Glutamatergic neuron (in vitro differentiated cells): ENCODE data around the gene AKT1. TPM values are rescaled to one million over a fixed set of nuclear protein-coding genes. Genes with fewer than 3 reads are reported as not detected.

ENCODE experiments used
- DNase-seq: peaks from one replicate; pipeline ENCODE4 v3.0.0; 2022
- H3K27ac Mint-ChIP-seq: one replicate; pipeline ENCODE4 v1.8.0; 2020; ENCODE audit warnings: mild to moderate bottlenecking, mixed read lengths, inconsistent platforms; ENCODE audit not compliant: unreplicated experiment
- H3K27me3 Mint-ChIP-seq: one replicate; pipeline ENCODE4 v1.8.0; 2020; ENCODE audit warnings: mild to moderate bottlenecking, moderate library complexity, mixed read lengths, inconsistent platforms; ENCODE audit not compliant: unreplicated experiment
- H3K36me3 Mint-ChIP-seq: one replicate; pipeline ENCODE4 v1.8.0; 2020; ENCODE audit warnings: mild to moderate bottlenecking, mixed read lengths, inconsistent platforms; ENCODE audit not compliant: unreplicated experiment
- H3K4me1 Mint-ChIP-seq: one replicate; pipeline ENCODE4 v1.8.0; 2020; ENCODE audit warnings: mild to moderate bottlenecking, low read depth, mixed read lengths, inconsistent platforms; ENCODE audit not compliant: unreplicated experiment
- H3K4me3 Mint-ChIP-seq: one replicate; pipeline ENCODE4 v1.8.0; 2020; ENCODE audit warnings: mild to moderate bottlenecking, mixed read lengths, inconsistent platforms; ENCODE audit not compliant: unreplicated experiment
- H3K9me3 Mint-ChIP-seq: one replicate; pipeline ENCODE4 v1.8.0; 2020; ENCODE audit warnings: mild to moderate bottlenecking, moderate library complexity, mixed read lengths, inconsistent platforms; ENCODE audit not compliant: unreplicated experiment
- CTCF ChIP-seq: fragments of 200-600 bp; sonication (generic); IDR thresholded peaks from one replicate; pipeline ENCODE4 v1.5.0; 2021; ENCODE audit not compliant: partially characterized antibody, unreplicated experiment
- total RNA-seq: library from RNA; stranded (reverse); fragmentation: NEBNext Ultra II Directional; extraction: Animal tissue kit (Norgen Biotek cat#: 25700); gene quantifications from one replicate; pipeline ENCODE4 v1.2.1, GENCODE V29; 2021; ENCODE audit not compliant: unreplicated experiment

Gene AKT1
- total RNA-seq, 1 donor from 2014 or later: 300 TPM

- peak overlapping the region; percentile 25 for H3K4me3 Mint-ChIP-seq
- peak overlapping the region; percentile 64 for H3K27ac Mint-ChIP-seq
- H3K4me1 Mint-ChIP-seq: peaks cover 10% of the 10 kb centered on the region
- DNase-seq: peak; percentile 98
- H3K36me3 Mint-ChIP-seq: peaks cover 12% of the 10 kb centered on the region
- TF ChIP-seq CTCF: peak; percentile 96
- peaks cover 10% of the 10 kb centered on the region for H3K27me3 Mint-ChIP-seq
- peaks cover 23% of the 10 kb centered on the region for H3K9me3 Mint-ChIP-seq
These were observed 26.9 kb downstream of the AKT1 start for GRCh38 chr14:104768437-104769323.

GRCh38 chr14:104767634-104767918 is 28.0 kb downstream of the AKT1 start:
- DNase-seq: no peak
- H3K4me3 Mint-ChIP-seq: no peak overlapping the region

GRCh38 chr14:104766863-104767633 is 28.5 kb downstream of the AKT1 start:
- no peak for DNase-seq
- peaks cover 10% of the 10 kb centered on the region for H3K4me1 Mint-ChIP-seq
- TF ChIP-seq CTCF: no peak
- H3K27me3 Mint-ChIP-seq: peaks cover 10% of the 10 kb centered on the region
- H3K4me3 Mint-ChIP-seq: no peak overlapping the region
- H3K36me3 Mint-ChIP-seq: peaks cover 12% of the 10 kb centered on the region
- H3K27ac Mint-ChIP-seq: no peak overlapping the region
- peaks cover 23% of the 10 kb centered on the region for H3K9me3 Mint-ChIP-seq

More at GRCh38 chr14:104767634-104767918, 28.0 kb downstream of the AKT1 start:
- no peak overlapping the region for H3K27ac Mint-ChIP-seq
- H3K27me3 Mint-ChIP-seq: peaks cover 10% of the 10 kb centered on the region
- peaks cover 23% of the 10 kb centered on the region for H3K9me3 Mint-ChIP-seq
- TF ChIP-seq CTCF: no peak
- peaks cover 12% of the 10 kb centered on the region for H3K36me3 Mint-ChIP-seq
- peaks cover 10% of the 10 kb centered on the region for H3K4me1 Mint-ChIP-seq

GRCh38 chr14:104766256-104766862 is 29.2 kb downstream of the AKT1 start:
- no peak overlapping the region for H3K27ac Mint-ChIP-seq
- DNase-seq: no peak
- peaks cover 19% of the 10 kb centered on the region for H3K9me3 Mint-ChIP-seq
- peaks cover 10% of the 10 kb centered on the region for H3K4me1 Mint-ChIP-seq
- no peak for TF ChIP-seq CTCF
- H3K36me3 Mint-ChIP-seq: peaks cover 12% of the 10 kb centered on the region
- H3K4me3 Mint-ChIP-seq: no peak overlapping the region
- peaks cover 10% of the 10 kb centered on the region for H3K27me3 Mint-ChIP-seq
